ENCODE results near the gene CGNL1.

GRCh38 chr15:57548351-57548750 is 172.0 kb downstream of the CGNL1 start:
- TF ChIP-seq CTCF (IDR thresholded peaks at IDR 0.05) = no peak
- no peak for TF ChIP-seq POLR2A (IDR thresholded peaks at IDR 0.05)
